Measurements from ENCODE around the gene VILL.

The VILL gene

GRCh38 chr3:38011111-38011510 is 20.5 kb downstream of the VILL start:
- no peaks in the 10 kb centered on the region for H3K27me3 ChIP-seq (ENCODE audit: low read depth, low read length)
- H3K36me3 ChIP-seq (ENCODE audit: control insufficient read depth in 1 of 2, insufficient read depth in 2 of 2, low read length in 2 of 2): peaks cover 11 to 65% of the 10 kb centered on the region in 2 donors
- no peaks in the 10 kb centered on the region for H3K4me1 ChIP-seq (ENCODE audit: control insufficient read depth in 1 of 2, insufficient read depth in 2 of 2, low read length in 2 of 2)
- H3K4me3 ChIP-seq (ENCODE audit: low read depth in 1 of 2, low read length in 2 of 2): no peak overlapping the region
- peaks cover under 1 to 3% of the 10 kb centered on the region in 2 donors for H3K9me3 ChIP-seq (ENCODE audit: control insufficient read depth in 1 of 2, low read length in 2 of 2)
- H3K27ac ChIP-seq (ENCODE audit: low read length): no peak overlapping the region

GRCh38 chr3:38015485-38015884 is 24.9 kb downstream of the VILL start:
- no peak overlapping the region for H3K4me3 ChIP-seq (ENCODE audit: low read depth in 1 of 2, low read length in 2 of 2)
- H3K27me3 ChIP-seq (ENCODE audit: low read depth, low read length): no peaks in the 10 kb centered on the region
- peaks cover 3 to 7% of the 10 kb centered on the region in 2 donors for H3K9me3 ChIP-seq (ENCODE audit: control insufficient read depth in 1 of 2, low read length in 2 of 2)
- H3K36me3 ChIP-seq (ENCODE audit: control insufficient read depth in 1 of 2, insufficient read depth in 2 of 2, low read length in 2 of 2): peaks cover 22 to 70% of the 10 kb centered on the region in 2 donors
- H3K27ac ChIP-seq (ENCODE audit: low read length): no peak overlapping the region
- no peaks in the 10 kb centered on the region for H3K4me1 ChIP-seq (ENCODE audit: control insufficient read depth in 1 of 2, insufficient read depth in 2 of 2, low read length in 2 of 2)

DNA sequence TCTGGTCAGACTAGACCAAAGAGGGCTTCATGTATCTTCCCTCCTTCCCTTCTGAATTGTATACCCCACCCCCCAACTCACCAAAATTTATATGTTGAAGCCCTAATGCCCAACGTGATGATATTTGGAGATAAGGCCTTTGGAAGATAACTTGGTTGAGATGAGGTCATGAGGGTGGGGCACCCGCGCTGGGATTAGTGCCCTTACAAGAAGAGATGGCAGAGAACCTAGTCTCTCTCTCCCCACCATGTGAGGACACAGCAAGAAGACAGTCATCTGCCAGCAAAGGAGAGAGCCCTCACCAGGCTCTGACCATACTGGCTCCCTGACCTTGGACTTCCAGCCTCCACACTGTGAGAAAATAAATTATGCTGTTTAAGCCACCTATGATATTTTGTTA is 25.4 kb downstream of the VILL start:
- H3K27me3 ChIP-seq (ENCODE audit: low read depth, low read length): no peaks in the 10 kb centered on the region
- H3K4me1 ChIP-seq (ENCODE audit: control insufficient read depth in 1 of 2, insufficient read depth in 2 of 2, low read length in 2 of 2): no peaks in the 10 kb centered on the region
- peaks cover 3 to 7% of the 10 kb centered on the region in 2 donors for H3K9me3 ChIP-seq (ENCODE audit: control insufficient read depth in 1 of 2, low read length in 2 of 2)
- H3K4me3 ChIP-seq (ENCODE audit: low read depth in 1 of 2, low read length in 2 of 2): no peak overlapping the region
- no peak overlapping the region for H3K27ac ChIP-seq (ENCODE audit: low read length)
- H3K36me3 ChIP-seq (ENCODE audit: control insufficient read depth in 1 of 2, insufficient read depth in 2 of 2, low read length in 2 of 2): peaks cover 22 to 65% of the 10 kb centered on the region in 2 donors

- Histone ChIP-seq H3K36me3 (ENCODE audit: control insufficient read depth in 1 of 2, insufficient read depth in 2 of 2, low read length in 2 of 2) (peaks cover 22 to 61% of the 10 kb centered on the region in 2 donors), H3K27ac (ENCODE audit: low read length) (no peak overlapping the region)
These were observed 25.8 kb downstream of the VILL start for GRCh38 chr3:38016410-38016809.

GRCh38 chr3:38016847-38017444 is 26.4 kb downstream of the VILL start:
- Histone ChIP-seq H3K27ac (ENCODE audit: low read length) (no peak overlapping the region), H3K9me3 (ENCODE audit: control insufficient read depth in 1 of 2, low read length in 2 of 2) (peaks cover 3 to 7% of the 10 kb centered on the region in 2 donors), H3K27me3 (ENCODE audit: low read depth, low read length) (no peaks in the 10 kb centered on the region), H3K36me3 (ENCODE audit: control insufficient read depth in 1 of 2, insufficient read depth in 2 of 2, low read length in 2 of 2) (peaks cover 22 to 59% of the 10 kb centered on the region in 2 donors), H3K4me1 (ENCODE audit: control insufficient read depth in 1 of 2, insufficient read depth in 2 of 2, low read length in 2 of 2) (no peaks in the 10 kb centered on the region), H3K4me3 (ENCODE audit: low read depth in 1 of 2, low read length in 2 of 2) (no peak overlapping the region)

More at GRCh38 chr3:38016410-38016809, 25.8 kb downstream of the VILL start:
- peaks cover 3 to 7% of the 10 kb centered on the region in 2 donors for H3K9me3 ChIP-seq (ENCODE audit: control insufficient read depth in 1 of 2, low read length in 2 of 2)
- H3K27me3 ChIP-seq (ENCODE audit: low read depth, low read length): no peaks in the 10 kb centered on the region
- no peak overlapping the region for H3K4me3 ChIP-seq (ENCODE audit: low read depth in 1 of 2, low read length in 2 of 2)
- no peaks in the 10 kb centered on the region for H3K4me1 ChIP-seq (ENCODE audit: control insufficient read depth in 1 of 2, insufficient read depth in 2 of 2, low read length in 2 of 2)

DNA sequence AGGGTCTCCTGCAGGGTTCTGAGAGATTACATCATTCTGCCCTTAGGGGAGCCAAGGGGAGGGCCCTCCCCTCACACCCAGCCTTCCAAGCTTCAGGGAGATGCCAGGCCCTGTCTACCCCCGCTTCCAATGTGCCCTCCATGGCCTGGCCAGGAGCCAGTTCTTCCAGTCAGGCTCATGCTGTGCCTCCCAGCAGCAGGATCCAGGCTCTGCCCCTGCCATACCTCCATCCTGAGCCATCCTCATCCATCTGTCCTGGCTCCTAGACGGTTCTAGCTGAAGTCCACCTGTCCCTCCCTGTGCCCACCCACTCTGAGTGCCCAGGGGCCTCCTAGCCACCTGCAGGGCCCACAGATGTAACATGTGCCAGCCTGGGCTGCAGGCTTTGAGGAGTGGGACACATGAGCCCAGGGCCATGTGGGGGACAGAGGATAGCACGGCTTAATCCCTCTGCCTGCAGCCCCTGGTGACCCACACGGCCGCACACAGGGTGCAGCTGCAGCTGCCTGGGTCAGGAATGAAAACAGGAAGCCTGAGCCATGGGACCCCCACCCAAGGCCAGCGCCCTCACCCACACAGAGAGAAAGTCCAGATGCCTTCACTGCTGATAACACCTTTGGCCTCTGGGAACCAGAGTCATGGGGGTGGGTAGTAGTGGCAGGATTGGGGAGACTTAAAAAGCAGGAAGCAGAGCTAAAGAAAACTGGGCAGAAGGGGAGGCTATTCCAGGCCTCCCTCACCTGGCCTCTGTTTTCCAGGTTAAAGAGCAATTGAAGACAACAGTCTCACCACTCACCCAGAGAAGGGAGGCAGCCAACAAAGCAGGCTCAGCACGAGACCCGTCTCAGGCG is 27.1 kb downstream of the VILL start:
- Histone ChIP-seq H3K27me3 (ENCODE audit: low read depth, low read length) (no peaks in the 10 kb centered on the region), H3K36me3 (ENCODE audit: control insufficient read depth in 1 of 2, insufficient read depth in 2 of 2, low read length in 2 of 2) (peaks cover 22 to 59% of the 10 kb centered on the region in 2 donors), H3K4me3 (ENCODE audit: low read depth in 1 of 2, low read length in 2 of 2) (no peak overlapping the region), H3K27ac (ENCODE audit: low read length) (no peak overlapping the region), H3K4me1 (ENCODE audit: control insufficient read depth in 1 of 2, insufficient read depth in 2 of 2, low read length in 2 of 2) (no peaks in the 10 kb centered on the region), H3K9me3 (ENCODE audit: control insufficient read depth in 1 of 2, low read length in 2 of 2) (peaks cover 3 to 7% of the 10 kb centered on the region in 2 donors)

GRCh38 chr3:38018296-38019266 is 28.0 kb downstream of the VILL start:
- Histone ChIP-seq H3K36me3 (ENCODE audit: control insufficient read depth in 1 of 2, insufficient read depth in 2 of 2, low read length in 2 of 2) (peaks cover 22 to 58% of the 10 kb centered on the region in 2 donors), H3K27ac (ENCODE audit: low read length) (no peak overlapping the region), H3K4me1 (ENCODE audit: control insufficient read depth in 1 of 2, insufficient read depth in 2 of 2, low read length in 2 of 2) (no peaks in the 10 kb centered on the region), H3K4me3 (ENCODE audit: low read depth in 1 of 2, low read length in 2 of 2) (no peak overlapping the region), H3K27me3 (ENCODE audit: low read depth, low read length) (no peaks in the 10 kb centered on the region), H3K9me3 (ENCODE audit: control insufficient read depth in 1 of 2, low read length in 2 of 2) (peaks cover 3 to 7% of the 10 kb centered on the region in 2 donors)

DNA sequence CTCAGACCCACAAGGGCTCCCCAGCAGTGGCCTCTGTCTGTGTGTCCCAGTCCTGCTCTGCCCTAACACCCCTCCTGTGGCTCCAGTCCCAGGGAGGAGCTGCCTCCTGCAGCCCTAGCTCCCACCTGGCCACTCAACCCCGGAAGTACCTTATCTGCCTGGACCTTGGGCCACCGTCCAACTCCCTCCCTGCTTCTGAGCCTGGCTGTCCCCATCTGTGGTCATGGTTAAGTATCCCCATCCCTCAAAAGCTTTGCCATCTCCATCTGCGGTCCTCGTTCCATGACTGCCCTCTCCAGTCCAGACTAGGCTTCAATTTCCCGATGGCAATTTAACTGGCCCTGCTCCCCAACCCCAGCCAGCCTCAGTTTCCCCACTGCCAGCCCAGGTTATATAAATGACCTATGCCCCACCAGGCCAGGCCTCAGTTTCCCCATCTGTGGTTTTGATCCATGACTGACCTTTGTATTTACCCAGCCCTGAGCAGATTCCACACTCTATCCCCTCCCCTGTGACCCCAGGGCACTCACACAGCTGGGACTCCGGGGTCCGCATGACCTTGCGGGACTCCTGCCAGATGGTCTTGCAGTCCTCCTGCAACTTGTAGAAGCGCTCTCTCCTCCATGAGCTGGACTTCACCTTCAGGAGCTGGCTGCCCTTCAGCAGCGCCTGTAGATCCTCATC is 29.2 kb downstream of the VILL start:
- H3K4me3 ChIP-seq (ENCODE audit: low read depth in 1 of 2, low read length in 2 of 2): no peak overlapping the region
- H3K4me1 ChIP-seq (ENCODE audit: control insufficient read depth in 1 of 2, insufficient read depth in 2 of 2, low read length in 2 of 2): no peaks in the 10 kb centered on the region
- H3K9me3 ChIP-seq (ENCODE audit: control insufficient read depth in 1 of 2, low read length in 2 of 2): peaks cover 3 to 7% of the 10 kb centered on the region in 2 donors
- H3K36me3 ChIP-seq (ENCODE audit: control insufficient read depth in 1 of 2, insufficient read depth in 2 of 2, low read length in 2 of 2): peaks cover 22 to 51% of the 10 kb centered on the region in 2 donors
- no peaks in the 10 kb centered on the region for H3K27me3 ChIP-seq (ENCODE audit: low read depth, low read length)
- H3K27ac ChIP-seq (ENCODE audit: low read length): no peak overlapping the region

DNA sequence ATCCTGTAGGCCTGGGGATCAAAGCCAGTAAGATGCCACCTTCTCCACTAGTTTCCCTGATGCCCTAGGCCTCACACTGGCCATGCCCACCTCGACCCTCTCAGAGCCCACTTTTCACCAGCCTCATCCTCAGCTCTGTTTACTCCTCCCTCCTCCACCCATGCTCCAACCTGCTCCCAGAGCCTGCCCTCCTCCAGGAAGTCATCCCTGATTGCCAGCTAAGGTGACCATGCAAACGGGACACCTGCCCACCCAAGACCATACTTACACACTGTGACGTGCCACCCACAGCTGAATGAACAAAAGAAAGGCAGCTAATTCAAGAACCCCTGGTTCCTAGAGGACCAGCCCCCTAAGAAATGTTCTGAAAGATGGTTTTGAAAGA is 29.7 kb downstream of the VILL start:
- Histone ChIP-seq H3K36me3 (ENCODE audit: control insufficient read depth in 1 of 2, insufficient read depth in 2 of 2, low read length in 2 of 2) (peaks cover 19 to 46% of the 10 kb centered on the region in 2 donors), H3K27me3 (ENCODE audit: low read depth, low read length) (no peaks in the 10 kb centered on the region), H3K4me1 (ENCODE audit: control insufficient read depth in 1 of 2, insufficient read depth in 2 of 2, low read length in 2 of 2) (peaks cover 0 to under 1% of the 10 kb centered on the region in 2 donors), H3K4me3 (ENCODE audit: low read depth in 1 of 2, low read length in 2 of 2) (no peak overlapping the region), H3K9me3 (ENCODE audit: control insufficient read depth in 1 of 2, low read length in 2 of 2) (peaks cover 3 to 7% of the 10 kb centered on the region in 2 donors), H3K27ac (ENCODE audit: low read length) (no peak overlapping the region)

- Histone ChIP-seq H3K4me3 (ENCODE audit: low read depth in 1 of 2, low read length in 2 of 2) (no peak overlapping the region), H3K4me1 (ENCODE audit: control insufficient read depth in 1 of 2, insufficient read depth in 2 of 2, low read length in 2 of 2) (peaks cover 4 to 7% of the 10 kb centered on the region in 2 donors), H3K36me3 (ENCODE audit: control insufficient read depth in 1 of 2, insufficient read depth in 2 of 2, low read length in 2 of 2) (peaks cover 11 to 37% of the 10 kb centered on the region in 2 donors), H3K27ac (ENCODE audit: low read length) (no peak overlapping the region), H3K27me3 (ENCODE audit: low read depth, low read length) (no peaks in the 10 kb centered on the region), H3K9me3 (ENCODE audit: control insufficient read depth in 1 of 2, low read length in 2 of 2) (peaks cover 2 to 3% of the 10 kb centered on the region in 2 donors)
These were observed 30.6 kb downstream of the VILL start for GRCh38 chr3:38021196-38021595.

Data from muscle layer of duodenum (tissue), 2 donors.